Karpas-422 (cell line): ENCODE results near the gene TVP23C. TPM values are rescaled to one million over a fixed set of nuclear protein-coding genes. Genes with fewer than 3 reads are reported as not detected.
"Not testable (repeated sequence)": the region's sequence is repeated elsewhere in the genome, so short reads cannot be mapped to it uniquely, and the experiment has no call there.

ENCODE experiments used
- DNase-seq: peaks from one replicate; pipeline ENCODE4 v3.0.0-alpha.2; 2015
- H2AFZ ChIP-seq: fragments of 200-600 bp; sonication (generic); 2 replicates; pipeline ENCODE4 v1.6.1; 2014; ENCODE audit warnings: antibody characterized with exemption, low read length, mixed read lengths
- H3K27ac ChIP-seq: fragments of 200-600 bp; sonication (generic); 2 replicates; pipeline ENCODE4 v1.5.1; 2014; ENCODE audit warnings: mild to moderate bottlenecking, low read length, moderate library complexity
- H3K27me3 ChIP-seq: fragments of 200-600 bp; sonication (generic); 2 replicates; pipeline ENCODE4 v1.6.1; 2014; ENCODE audit warnings: low read length, mixed read lengths
- H3K36me3 ChIP-seq: fragments of 200-600 bp; sonication (generic); 2 replicates; pipeline ENCODE4 v1.6.1; 2014; ENCODE audit warnings: low read length, mixed read lengths; ENCODE audit not compliant: insufficient read depth
- H3K4me1 ChIP-seq: fragments of 200-600 bp; sonication (generic); 2 replicates; pipeline ENCODE4 v1.6.1; 2014; ENCODE audit warnings: mild to moderate bottlenecking, low read length, mixed read lengths
- H3K4me2 ChIP-seq: fragments of 200-600 bp; sonication (generic); 2 replicates; pipeline ENCODE4 v1.6.1; 2014; ENCODE audit warnings: low read length, low read depth, mild to moderate bottlenecking; ENCODE audit not compliant: poor library complexity, severe bottlenecking
- H3K4me3 ChIP-seq: fragments of 200-600 bp; sonication (generic); 2 replicates; pipeline ENCODE4 v1.5.1; 2014; ENCODE audit warnings: mild to moderate bottlenecking, antibody characterized with exemption, low read length, mixed read lengths
- H3K79me2 ChIP-seq: fragments of 200-600 bp; sonication (generic); 2 replicates; pipeline ENCODE4 v1.6.1; 2014; ENCODE audit warnings: mild to moderate bottlenecking, low read length, mixed read lengths
- H3K9ac ChIP-seq: fragments of 200-600 bp; sonication (generic); 2 replicates; pipeline ENCODE4 v1.6.0; 2014; ENCODE audit warnings: low read length
- H3K9me2 ChIP-seq: fragments of 200-600 bp; sonication (generic), shearing (Covaris generic); replicated peaks from 2 replicates; pipeline ENCODE4 v1.6.0; 2014; ENCODE audit warnings: mild to moderate bottlenecking, low read length, moderate library complexity; ENCODE audit not compliant: insufficient read depth
- H3K9me3 ChIP-seq: fragments of 300-700, 200-600 bp; sonication (generic); 2 replicates; pipeline ENCODE4 v1.6.1; 2014; ENCODE audit warnings: low read length, mixed read lengths
- H4K20me1 ChIP-seq: fragments of 200-600 bp; sonication (generic); 2 replicates; pipeline ENCODE4 v1.6.1; 2014; ENCODE audit warnings: mild to moderate bottlenecking, antibody characterized with exemption, low read length, low read depth; ENCODE audit not compliant: insufficient read depth
- total RNA-seq: library from RNA; depleted of rRNA; stranded (reverse); fragments of >200 nt; shearing (Covaris generic); gene quantifications from 2 replicates; pipeline ENCODE4 v1.2.3, GENCODE V29; 2014; ENCODE audit warnings: low replicate concordance

TVP23C gene
- total RNA-seq, 1 experiment from 2014 or later, result 13.8 TPM

DNA sequence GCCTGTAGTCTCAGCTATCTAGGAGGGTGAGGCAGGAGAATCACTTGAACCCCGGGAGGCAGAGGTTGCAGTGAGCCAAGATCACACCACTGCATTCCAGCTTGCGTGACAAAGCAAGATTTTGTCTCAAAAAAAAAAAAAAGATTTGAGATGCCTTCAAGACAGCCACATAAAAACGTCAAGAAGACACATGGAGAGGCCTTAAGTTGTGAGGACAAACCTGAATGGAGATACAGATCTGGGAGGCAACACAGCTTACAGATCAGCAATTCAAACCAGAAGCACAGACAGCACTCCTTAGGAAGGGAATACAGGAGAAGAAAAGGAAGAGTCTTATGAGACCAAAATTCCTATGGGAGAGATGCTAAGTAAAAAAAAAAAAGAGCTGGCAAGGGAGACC is 13.7 kb downstream of the TVP23C start:
- not testable (repeated sequence) for H3K9me2 ChIP-seq, H3K9me3 ChIP-seq, DNase-seq, H3K9ac ChIP-seq, H3K4me2 ChIP-seq, H3K27ac ChIP-seq, H3K36me3 ChIP-seq, H2AFZ ChIP-seq, H3K4me1 ChIP-seq, H3K27me3 ChIP-seq, H3K79me2 ChIP-seq, H4K20me1 ChIP-seq, H3K4me3 ChIP-seq

DNA sequence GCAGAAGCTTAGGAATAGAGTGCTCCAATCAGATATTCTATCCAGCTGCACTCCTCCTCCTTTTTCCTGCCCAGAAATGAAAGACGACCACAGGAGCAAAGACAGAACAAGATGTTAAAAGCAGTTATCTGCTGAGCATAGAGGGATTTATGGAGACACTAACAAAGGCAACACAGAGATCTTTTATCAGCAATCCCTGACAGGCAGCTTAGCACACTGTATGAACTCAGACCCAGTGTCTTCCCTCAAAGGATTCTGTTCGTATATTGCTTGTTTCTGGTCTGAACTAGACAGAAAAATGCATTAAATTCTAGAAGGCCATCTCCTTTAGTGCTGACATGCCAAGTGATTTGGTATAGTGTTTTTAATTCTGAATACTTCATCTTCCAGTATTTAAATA is 16.7 kb downstream of the TVP23C start:
- H4K20me1 ChIP-seq, H3K4me3 ChIP-seq, H3K9ac ChIP-seq, H3K9me2 ChIP-seq, H3K9me3 ChIP-seq, H3K27me3 ChIP-seq, H3K79me2 ChIP-seq, H2AFZ ChIP-seq, H3K27ac ChIP-seq, H3K4me2 ChIP-seq, H3K36me3 ChIP-seq, DNase-seq, H3K4me1 ChIP-seq: not testable (repeated sequence)

DNA sequence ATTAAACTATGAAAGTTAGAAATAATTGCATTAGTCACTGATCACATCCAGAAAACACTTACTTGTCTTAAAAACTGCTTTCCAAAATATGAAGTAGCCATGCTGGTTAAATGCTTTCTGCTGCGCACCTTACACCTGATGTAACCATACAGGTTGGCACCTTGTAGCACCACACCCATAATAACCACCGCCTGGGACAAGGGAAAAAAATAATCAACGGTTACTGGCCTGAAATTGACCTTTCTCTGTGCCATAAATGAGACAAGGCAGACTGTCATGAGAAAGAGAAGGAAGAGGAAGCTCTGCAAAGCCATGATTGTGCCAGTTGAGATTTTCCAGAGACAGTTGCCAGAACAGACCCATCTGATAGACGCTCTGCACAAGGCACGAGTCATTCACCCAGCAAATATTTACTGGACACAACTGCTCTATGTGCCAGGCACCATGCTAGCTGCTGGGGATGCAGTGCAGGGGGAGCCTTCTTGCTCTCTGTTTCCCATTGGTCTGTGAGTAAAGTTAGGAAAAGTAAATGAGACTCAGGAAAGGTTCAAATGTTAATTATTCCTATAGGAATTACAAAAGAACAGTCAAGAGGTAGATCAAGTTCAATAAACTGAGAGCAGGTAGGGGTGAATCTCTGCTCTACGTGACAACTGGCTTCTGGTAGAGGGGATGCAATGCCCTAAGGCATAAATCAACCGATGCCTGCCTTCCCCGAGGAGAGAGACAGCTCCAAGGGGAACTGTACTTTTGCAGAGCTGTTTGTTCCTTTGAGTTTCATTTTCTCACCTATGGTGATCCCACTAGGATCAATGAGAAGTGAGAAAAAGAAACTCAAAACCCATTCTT is 22.7 kb downstream of the TVP23C start:
- H3K4me3 ChIP-seq, DNase-seq, H3K9ac ChIP-seq, H3K4me1 ChIP-seq, H3K79me2 ChIP-seq, H2AFZ ChIP-seq, H3K4me2 ChIP-seq, H3K9me3 ChIP-seq, H3K27ac ChIP-seq, H3K27me3 ChIP-seq, H3K9me2 ChIP-seq, H3K36me3 ChIP-seq, H4K20me1 ChIP-seq: not testable (repeated sequence)

DNA sequence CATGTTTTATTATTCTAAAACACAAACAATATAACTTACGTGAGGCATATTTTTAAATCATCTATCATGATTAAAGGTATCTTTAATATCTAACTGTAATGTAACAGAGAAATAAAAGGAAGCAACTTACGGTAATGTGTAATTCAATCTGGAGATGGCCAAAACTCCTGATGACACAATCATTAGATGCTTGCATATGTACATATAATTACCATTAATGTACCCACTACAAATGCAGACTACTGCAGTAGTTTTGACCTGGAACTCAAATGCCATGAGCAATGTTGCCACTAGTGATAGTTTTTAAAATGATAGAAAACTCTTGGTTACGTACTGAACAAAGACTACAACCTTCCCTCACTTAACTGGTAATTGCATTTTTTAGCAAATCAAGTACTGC is 30.2 kb downstream of the TVP23C start:
- H3K9me2 ChIP-seq, H3K79me2 ChIP-seq, H3K9me3 ChIP-seq, H3K4me2 ChIP-seq, H2AFZ ChIP-seq, H3K4me1 ChIP-seq, H3K4me3 ChIP-seq, H3K27ac ChIP-seq, H4K20me1 ChIP-seq, DNase-seq, H3K9ac ChIP-seq, H3K36me3 ChIP-seq, H3K27me3 ChIP-seq: not testable (repeated sequence)

DNA sequence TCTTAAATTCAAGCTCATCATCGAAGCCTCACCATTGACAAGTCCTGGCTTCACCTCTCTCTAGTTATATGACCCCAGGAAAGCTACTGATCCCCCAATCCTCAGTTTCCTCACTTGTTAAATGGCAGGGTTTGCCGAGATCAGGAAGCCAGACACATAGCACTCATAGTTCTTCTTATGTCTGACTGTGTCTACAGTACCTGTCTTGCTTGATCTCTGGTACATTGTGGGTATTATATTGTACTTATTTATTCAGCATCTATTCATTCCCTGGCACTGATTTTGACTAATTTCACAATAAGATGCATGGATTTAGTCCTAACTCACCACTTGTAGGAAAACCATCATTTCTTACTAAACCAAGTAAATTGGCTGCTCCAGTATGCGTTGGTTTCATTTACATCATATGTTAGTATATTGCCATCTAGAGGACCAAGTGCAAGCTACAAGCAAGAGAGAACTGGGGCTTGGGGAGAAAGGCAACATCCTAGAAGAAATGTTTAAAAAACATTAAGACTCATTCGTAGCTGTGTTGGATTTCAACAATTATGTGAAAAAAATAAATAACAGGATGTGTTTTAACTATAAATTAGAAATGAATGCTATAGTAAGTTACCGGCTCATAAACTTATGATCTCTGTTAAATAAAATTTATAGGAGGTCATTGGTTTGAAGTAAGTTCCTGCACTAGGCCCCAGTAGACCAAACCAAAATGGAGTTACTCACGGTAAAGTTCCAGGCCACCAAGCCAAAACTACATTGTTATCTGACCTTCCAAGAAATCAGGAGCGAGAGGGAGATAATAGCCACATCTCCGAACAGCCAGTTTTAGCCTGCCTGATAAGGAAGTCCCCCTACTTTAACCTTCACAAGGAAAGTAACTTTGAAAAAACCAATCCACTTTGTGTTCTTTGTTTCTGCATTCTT is 36.7 kb downstream of the TVP23C start:
- not testable (repeated sequence) for H3K27me3 ChIP-seq, H3K9me2 ChIP-seq, H4K20me1 ChIP-seq, H3K4me2 ChIP-seq, H3K27ac ChIP-seq, H3K4me1 ChIP-seq, H3K4me3 ChIP-seq, H2AFZ ChIP-seq, H3K9ac ChIP-seq, H3K36me3 ChIP-seq, H3K79me2 ChIP-seq, H3K9me3 ChIP-seq
- peak; percentile 72 for DNase-seq

DNA sequence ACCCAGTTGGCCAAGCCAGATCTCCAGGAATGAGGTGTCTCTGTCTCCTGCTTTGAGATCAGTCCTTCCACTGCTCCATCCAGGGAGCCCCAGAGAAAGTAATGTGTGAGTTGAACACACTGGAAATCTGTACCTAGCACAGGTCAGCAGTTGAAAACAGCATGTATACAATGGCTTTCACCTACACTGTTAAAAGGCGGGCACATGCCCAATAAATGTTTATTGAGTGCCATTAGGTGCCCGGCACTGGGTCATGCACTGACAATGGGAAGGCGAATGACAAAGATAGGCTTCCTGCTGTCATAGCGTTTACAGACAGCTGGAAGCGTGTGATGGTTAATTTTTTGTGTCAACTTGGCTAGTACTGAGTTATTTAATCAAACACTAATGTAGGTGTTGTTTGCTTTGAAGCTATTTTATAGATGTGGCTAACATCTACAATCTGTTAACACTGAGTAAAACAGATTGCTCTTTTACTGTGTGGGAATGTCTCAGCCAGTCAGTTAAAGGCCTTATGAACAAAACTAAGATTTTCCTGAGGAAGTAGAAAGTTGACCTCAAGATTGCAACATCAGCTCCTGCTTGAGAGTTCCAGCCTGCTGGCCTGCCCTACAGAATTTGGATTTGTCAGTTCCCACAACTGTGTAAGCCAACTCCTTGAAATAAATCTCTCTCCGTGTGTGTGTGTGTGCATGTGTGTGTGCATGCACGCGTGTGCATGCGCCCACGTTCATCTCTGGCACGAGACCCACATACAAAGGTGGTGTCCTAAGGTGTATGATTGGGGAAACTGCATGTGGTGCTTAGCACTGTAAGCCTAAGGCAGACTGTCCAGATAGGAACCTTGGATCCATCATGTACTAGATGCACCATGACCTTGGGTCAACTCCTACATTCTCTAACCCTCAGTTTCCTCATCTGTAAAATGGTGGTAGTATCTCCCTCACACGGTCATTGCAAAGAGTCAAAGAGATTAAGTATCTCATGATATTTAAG is 38.0 kb downstream of the TVP23C start:
- DNase-seq, H3K9ac ChIP-seq, H3K9me3 ChIP-seq, H3K4me3 ChIP-seq, H3K79me2 ChIP-seq, H4K20me1 ChIP-seq, H2AFZ ChIP-seq, H3K27ac ChIP-seq, H3K36me3 ChIP-seq, H3K4me1 ChIP-seq, H3K4me2 ChIP-seq, H3K9me2 ChIP-seq, H3K27me3 ChIP-seq: not testable (repeated sequence)

DNA sequence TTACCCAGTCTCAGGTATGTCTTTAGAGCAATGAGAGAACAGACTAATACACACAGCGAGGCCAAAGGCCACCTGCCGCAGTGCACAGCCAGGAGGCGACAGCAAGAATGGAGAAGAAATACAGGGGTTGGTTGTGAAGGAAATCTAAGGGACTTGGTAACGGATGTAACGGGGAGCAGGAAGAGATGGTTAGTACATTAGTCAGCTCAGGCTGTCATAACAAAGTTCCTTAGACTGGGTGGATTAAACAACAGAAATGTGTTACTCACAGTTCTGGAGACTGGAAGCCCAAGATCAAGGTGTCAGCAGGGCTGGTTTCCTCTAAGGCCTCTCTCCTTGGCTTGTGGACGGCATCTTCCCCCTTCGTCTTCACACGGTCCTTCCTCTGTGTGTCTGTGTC is 47.1 kb downstream of the TVP23C start:
- no peaks in the 10 kb centered on the region for H4K20me1 ChIP-seq
- no peaks in the 10 kb centered on the region for H3K27me3 ChIP-seq
- H3K79me2 ChIP-seq, result no peaks in the 10 kb centered on the region
- no peak overlapping the region for H3K9ac ChIP-seq
- peaks cover 6% of the 10 kb centered on the region for H3K4me1 ChIP-seq
- no peak overlapping the region for H3K27ac ChIP-seq
- no peak overlapping the region for H2AFZ ChIP-seq
- no peaks in the 10 kb centered on the region for H3K9me2 ChIP-seq
- DNase-seq, result no peak
- H3K4me3 ChIP-seq, result no peak overlapping the region
- no peaks in the 10 kb centered on the region for H3K36me3 ChIP-seq
- H3K4me2 ChIP-seq, result no peak overlapping the region
- H3K9me3 ChIP-seq, result no peaks in the 10 kb centered on the region

DNA sequence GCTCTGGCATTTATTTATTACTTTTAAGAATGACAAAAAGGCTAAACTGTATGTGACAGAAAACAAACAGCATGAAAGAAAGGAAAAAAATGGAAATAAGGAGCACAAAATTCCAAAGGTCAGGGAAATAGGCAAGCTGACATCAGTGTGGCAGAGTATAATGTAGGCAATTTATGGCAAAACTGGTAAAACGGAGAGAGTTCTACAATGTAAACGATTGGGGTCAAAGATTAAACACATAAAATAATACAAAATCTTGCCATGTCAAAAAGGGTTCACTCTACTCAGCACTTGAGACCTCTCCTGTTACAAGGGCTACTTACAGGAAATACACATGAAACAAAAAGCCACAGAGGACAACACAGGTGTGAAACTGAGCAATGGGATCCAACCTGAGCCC is 48.8 kb downstream of the TVP23C start:
- Histone ChIP-seq H3K27ac (no peak overlapping the region), H3K9me3 (no peaks in the 10 kb centered on the region), H3K79me2 (no peaks in the 10 kb centered on the region), H2AFZ (no peak overlapping the region), H3K36me3 (no peaks in the 10 kb centered on the region), H3K4me2 (no peak overlapping the region), H3K4me1 (peaks cover 9% of the 10 kb centered on the region), H3K9me2 (no peaks in the 10 kb centered on the region), H3K9ac (no peak overlapping the region), H4K20me1 (no peaks in the 10 kb centered on the region), H3K4me3 (no peak overlapping the region), H3K27me3 (no peaks in the 10 kb centered on the region)
- DNase-seq, result no peak
